Motor neuron (in vitro differentiated cells): ENCODE results near the gene SRP19. TPM values are rescaled to one million over a fixed set of nuclear protein-coding genes. Genes with fewer than 3 reads are reported as not detected.
"Not testable (repeated sequence)": the region's sequence is repeated elsewhere in the genome, so short reads cannot be mapped to it uniquely, and the experiment has no call there.

Source experiments
- ATAC-seq, 8 experiments: fragments of 200-7000 bp; cut with Tn5 transposase; replicated peaks in 6 of 8; 2 replicates each; pipeline ENCODE4 v1.8.0; 2021; ENCODE audit warnings: mild to moderate bottlenecking in 8 of 8, moderate library complexity in 8 of 8
- H3K27ac ChIP-seq, 2 donors: fragments of 250-450 bp; sonication (Bioruptor Pico); 2 replicates each; pipeline ENCODE4 v1.9.0; 2021; ENCODE audit warnings: antibody characterized with exemption in 2 of 2, mild to moderate bottlenecking in 2 of 2, moderate library complexity in 1 of 2
- H3K4me1 ChIP-seq, 2 donors: fragments of 250-450 bp; sonication (Bioruptor Pico); replicated peaks in 1 of 2; 2 replicates each; pipeline ENCODE4 v1.6.1; 2021; ENCODE audit warnings: antibody characterized with exemption in 2 of 2, mild to moderate bottlenecking in 2 of 2, moderate library complexity in 1 of 2
- H3K4me3 ChIP-seq, 5 donors: fragments of 250-450 bp; sonication (Bioruptor Pico); 2 replicates each; pipeline ENCODE4 v1.9.0; 2021; ENCODE audit warnings: antibody characterized with exemption in 5 of 5, mild to moderate bottlenecking in 5 of 5, moderate library complexity in 4 of 5
- WGBS, 10 experiments: fragments of 450-650 bp; shearing (Covaris generic); methylation state at CpG; one replicate each; pipeline ENCODE4 v1.0.0; 2022; 5-methylcytosine and 5-hydroxymethylcytosine counted together
- in situ Hi-C, 9 experiments: fragments of 400-800 bp; cut with MboI; loops; one replicate each; pipeline ENCODE4 v1.15.0; 2021; ENCODE audit warnings: low sequenced_read_pairs in 9 of 9, low pct_unique_long_range_greater_than_20kb in 2 of 9; ENCODE audit not compliant: unreplicated experiment in 9 of 9
- total RNA-seq, 8 experiments: library from RNA; unstranded; fragments of 300-600 nt; gene quantifications; 2 replicates each; pipeline versions ENCODE4 v1.2.3 to v1.2.4, GENCODE V29; 2022

The SRP19 gene
- total RNA-seq, 8 experiments from 2014 or later, result 61.5 to 116 (median 81.7) TPM

DNA sequence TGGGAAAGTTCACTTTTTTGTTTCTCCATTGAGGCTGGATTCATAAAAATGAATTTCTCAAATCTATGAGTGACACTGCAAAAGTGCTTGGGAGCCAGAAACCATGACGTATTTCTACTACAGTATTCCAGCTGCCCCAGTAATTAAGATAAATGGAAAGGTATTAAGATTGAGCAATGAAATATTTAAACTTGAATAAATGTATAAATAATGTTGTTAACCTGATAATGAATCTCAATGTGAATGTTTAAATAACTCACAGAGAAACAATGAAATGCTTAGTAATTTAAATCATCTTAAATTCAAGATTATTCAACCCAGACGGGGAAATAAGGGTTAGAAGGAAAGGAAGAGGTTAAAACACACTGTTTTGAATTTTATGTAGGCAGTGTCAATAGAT lies 11.2 kb upstream of the SRP19 start:
- in situ Hi-C loops, result no loop called here
- 55 to 100% (median 89%) methylated on average over 1 to 2 of the region's 2 CpGs; no CpG with 5 or more reads in 1 of the 10 experiments for WGBS, 10 experiments
- no peak for ATAC-seq
- no peak overlapping the region for H3K27ac ChIP-seq
- no peak overlapping the region for H3K4me3 ChIP-seq
- H3K4me1 ChIP-seq, result peaks cover 0 to 2% of the 10 kb centered on the region in 2 donors

DNA sequence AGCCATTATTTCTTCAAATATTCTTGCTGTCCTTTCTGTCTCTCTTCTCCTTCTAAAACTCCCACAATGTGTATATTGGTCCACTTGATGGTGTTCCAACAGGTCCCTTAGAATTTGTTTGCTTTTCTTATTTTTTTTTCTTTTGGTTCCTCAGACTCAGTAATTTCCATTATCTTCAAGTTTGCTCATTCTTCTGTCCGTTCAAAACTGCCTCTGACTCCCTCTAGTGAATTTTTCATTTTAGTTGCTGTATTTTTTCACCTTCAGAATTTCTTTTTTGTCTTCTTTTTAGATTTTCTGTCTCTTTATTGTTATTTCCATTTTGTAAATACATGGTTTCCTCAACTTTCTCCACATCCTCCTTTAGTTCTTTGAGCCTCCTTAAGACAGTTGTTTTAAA lies 6.4 kb upstream of the SRP19 start:
- in situ Hi-C loops, result no loop called here

DNA sequence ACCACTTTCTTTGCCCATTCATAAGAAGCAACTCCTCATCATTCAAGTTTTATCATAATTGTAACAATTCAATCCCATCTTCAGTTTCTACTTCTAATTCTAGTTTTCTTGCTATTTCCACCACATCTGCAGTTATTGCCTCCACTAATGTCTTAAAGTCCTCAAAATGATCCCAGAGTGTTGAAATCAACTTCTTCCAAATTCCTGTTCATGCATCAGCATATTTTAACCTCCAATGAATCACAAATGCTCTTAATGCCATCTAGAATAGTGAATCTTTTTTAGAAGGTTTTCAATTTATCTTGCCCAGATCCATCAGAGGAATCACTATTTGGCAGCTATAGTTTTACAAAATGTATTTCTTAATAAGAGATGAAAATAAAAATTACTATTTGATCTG lies 3.2 kb upstream of the SRP19 start:
- no peak for ATAC-seq
- in situ Hi-C loops, result no loop called here
- Histone ChIP-seq H3K4me1 (peaks cover 14 to 15% of the 10 kb centered on the region in 2 donors), H3K4me3 (no peak overlapping the region), H3K27ac (no peak overlapping the region)

More for the DNA sequence above, 6.4 kb upstream of the SRP19 start:
- H3K4me1 ChIP-seq, result no peaks in the 10 kb centered on the region
- H3K27ac ChIP-seq, result no peak overlapping the region
- ATAC-seq, result no peak
- 14 to 80% (median 66%) methylated on average over 1 of the region's 1 CpG for WGBS, 10 experiments
- no peak overlapping the region for H3K4me3 ChIP-seq

DNA sequence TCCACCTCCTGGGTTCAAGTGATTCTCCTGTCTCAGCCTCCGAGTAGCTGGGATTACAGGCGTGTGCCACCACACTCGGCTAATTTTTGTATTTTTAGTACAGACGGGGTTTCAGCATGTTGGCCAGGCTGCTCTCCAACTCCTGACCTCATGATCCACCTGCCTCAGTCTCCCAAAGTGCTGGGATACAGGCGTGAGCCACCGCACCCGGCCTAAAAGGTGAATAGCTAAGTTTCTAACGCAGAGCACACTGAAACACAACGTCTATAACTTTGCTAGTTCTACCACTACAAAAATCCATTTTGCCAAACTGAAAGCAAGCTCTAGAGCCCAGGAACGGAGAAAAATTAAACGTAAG lies 537 bp upstream of the SRP19 start:
- H3K4me1 ChIP-seq, result peaks cover 15 to 24% of the 10 kb centered on the region in 2 donors
- peak overlapping the region; percentile 86 to 99 (median 94) for H3K4me3 ChIP-seq
- peak overlapping the region; percentile 74 to 93 for H3K27ac ChIP-seq
- 40 to 96% (median 76%) methylated on average over 1 to 7 of the region's 11 CpGs; no CpG with 5 or more reads in 2 of the 10 experiments for WGBS, 10 experiments
- ATAC-seq, in situ Hi-C loops: not testable (repeated sequence)

DNA sequence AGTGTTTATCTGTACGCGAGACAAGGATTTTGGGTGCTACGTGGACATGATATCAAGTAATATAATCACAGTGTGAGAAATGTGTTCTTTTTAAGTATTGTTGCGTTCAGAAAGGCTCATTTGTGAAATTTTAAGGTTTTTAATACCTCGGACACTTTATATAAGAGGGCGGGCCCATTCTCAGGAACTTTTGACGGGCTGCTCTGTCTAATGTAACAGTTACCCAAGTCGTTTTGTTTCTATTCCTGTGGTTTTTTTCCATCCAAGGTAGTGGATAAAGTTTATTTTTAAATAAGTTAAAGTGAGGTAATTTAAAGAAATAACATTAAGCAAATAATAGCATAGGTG lies 525 bp downstream of the SRP19 start:
- in situ Hi-C loops, result no loop called here
- H3K27ac ChIP-seq, result peak overlapping the region; percentile 87 to 93
- 0 to 3% (median 0%) methylated on average over 1 to 8 of the region's 8 CpGs for WGBS, 10 experiments
- H3K4me3 ChIP-seq, result peak overlapping the region; percentile 86 to 99 (median 94)
- peak in 2 of 8 experiments; percentile 1 to 4 for ATAC-seq
- peaks cover 15 to 24% of the 10 kb centered on the region in 2 donors for H3K4me1 ChIP-seq

DNA sequence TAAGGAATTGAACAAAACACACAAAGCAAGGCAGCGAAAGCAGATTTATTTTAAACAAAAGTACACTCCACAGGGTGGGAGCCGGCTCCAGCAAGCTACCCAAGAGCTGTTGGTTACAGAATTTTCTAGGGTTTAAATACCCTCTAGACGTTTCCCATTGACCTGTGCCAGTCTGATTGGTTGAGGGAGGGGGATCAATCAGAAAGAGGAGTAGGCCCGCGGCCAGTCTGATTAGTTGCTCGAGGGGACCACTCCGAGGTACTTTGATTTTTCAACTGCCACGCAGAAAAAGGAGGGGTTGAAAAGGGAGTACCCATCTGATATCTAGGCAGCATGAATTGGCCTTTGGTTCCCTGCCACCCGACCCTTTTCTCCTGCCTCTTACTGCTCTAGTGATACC lies 998 bp downstream of the SRP19 start:
- peak in 1 of 8 experiments; percentile 4 for ATAC-seq
- in situ Hi-C loops, result no loop called here
- WGBS, 10 experiments, result 0 to 51% (median 24%) methylated on average over 1 to 6 of the region's 9 CpGs; no CpG with 5 or more reads in 1 of the 10 experiments
- H3K27ac ChIP-seq, result no peak overlapping the region
- peaks cover 15 to 24% of the 10 kb centered on the region in 2 donors for H3K4me1 ChIP-seq
- H3K4me3 ChIP-seq, result peak overlapping the region; percentile 86 to 99 (median 94)

GRCh38 chr5:112863549-112863948 lies 2.5 kb downstream of the SRP19 start:
- 68 to 100% (median 100%) methylated on average over 1 to 4 of the region's 4 CpGs; no CpG with 5 or more reads in 4 of the 10 experiments for WGBS, 10 experiments
- in situ Hi-C loops, result no loop called here
- Histone ChIP-seq H3K27ac (no peak overlapping the region), H3K4me3 (no peak overlapping the region), H3K4me1 (peaks cover 15 to 24% of the 10 kb centered on the region in 2 donors)
- no peak for ATAC-seq

- Histone ChIP-seq H3K4me3 (no peak overlapping the region), H3K27ac (no peak overlapping the region), H3K4me1 (peaks cover 14 to 24% of the 10 kb centered on the region in 2 donors)
- in situ Hi-C loops, result no loop called here
- ATAC-seq, result no peak
- 61 to 100% (median 93%) methylated on average over 1 to 3 of the region's 3 CpGs for WGBS, 10 experiments
Measured at GRCh38 chr5:112865128-112865527, 4.0 kb downstream of the SRP19 start.

- WGBS, 10 experiments, result 87 to 100% (median 100%) methylated on average over 1 to 2 of the region's 2 CpGs; no CpG with 5 or more reads in 1 of the 10 experiments
- no peak overlapping the region for H3K27ac ChIP-seq
- H3K4me1 ChIP-seq, result peaks cover 7 to 18% of the 10 kb centered on the region in 2 donors
- in situ Hi-C loops, result no loop called here
- ATAC-seq, result no peak
- H3K4me3 ChIP-seq, result no peak overlapping the region
Measured at GRCh38 chr5:112866739-112867138, 5.7 kb downstream of the SRP19 start.

- Histone ChIP-seq H3K4me3 (no peak overlapping the region), H3K27ac (no peak overlapping the region), H3K4me1 (peaks cover 3 to 14% of the 10 kb centered on the region in 2 donors)
- in situ Hi-C loops, result no loop called here
- ATAC-seq, result no peak
- WGBS, 10 experiments, result 86 to 100% (median 96%) methylated on average over 3 to 5 of the region's 5 CpGs
Measured at GRCh38 chr5:112867411-112867810, 6.3 kb downstream of the SRP19 start.

GRCh38 chr5:112869948-112870347 lies 8.9 kb downstream of the SRP19 start:
- H3K4me3 ChIP-seq, result no peak overlapping the region
- in situ Hi-C loops, result no loop called here
- 90 to 100% (median 95%) methylated on average over 2 to 3 of the region's 3 CpGs; no CpG with 5 or more reads in 5 of the 10 experiments for WGBS, 10 experiments
- H3K27ac ChIP-seq, result no peak overlapping the region
- ATAC-seq, result no peak
- no peaks in the 10 kb centered on the region for H3K4me1 ChIP-seq

- in situ Hi-C loops, result no loop called here
- H3K27ac ChIP-seq, result no peak overlapping the region
- no peak overlapping the region for H3K4me3 ChIP-seq
- no peaks in the 10 kb centered on the region for H3K4me1 ChIP-seq
- WGBS, 10 experiments, result 20 to 90% (median 67%) methylated on average over 1 to 3 of the region's 3 CpGs; no CpG with 5 or more reads in 1 of the 10 experiments
- no peak for ATAC-seq
Measured at GRCh38 chr5:112870966-112871365, 9.9 kb downstream of the SRP19 start.

DNA sequence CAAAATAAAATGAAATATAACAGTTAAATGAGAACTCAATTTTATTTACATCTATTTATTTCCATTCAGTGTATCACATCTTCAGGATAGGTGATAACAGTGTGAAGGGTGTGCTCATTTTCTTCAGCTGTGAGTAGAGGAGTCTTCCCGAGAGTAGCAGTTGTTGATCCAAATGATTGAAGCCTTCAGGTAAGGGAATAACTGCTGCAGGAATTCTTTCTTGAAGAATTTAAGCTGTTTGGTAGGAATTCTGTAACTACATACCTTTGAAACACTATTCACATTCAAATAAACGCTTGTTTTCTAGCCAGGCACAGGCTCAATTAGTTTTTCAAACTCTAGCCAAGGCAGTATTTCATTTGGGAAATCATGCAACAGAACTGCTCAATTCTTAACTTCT lies 15.3 kb downstream of the SRP19 start:
- Histone ChIP-seq H3K27ac (no peak overlapping the region), H3K4me3 (no peak overlapping the region), H3K4me1 (no peaks in the 10 kb centered on the region)
- in situ Hi-C loops, result no loop called here
- ATAC-seq, result no peak
- WGBS, 10 experiments, result 21 to 69% (median 59%) methylated on average over 1 to 2 of the region's 2 CpGs; no CpG with 5 or more reads in 2 of the 10 experiments

DNA sequence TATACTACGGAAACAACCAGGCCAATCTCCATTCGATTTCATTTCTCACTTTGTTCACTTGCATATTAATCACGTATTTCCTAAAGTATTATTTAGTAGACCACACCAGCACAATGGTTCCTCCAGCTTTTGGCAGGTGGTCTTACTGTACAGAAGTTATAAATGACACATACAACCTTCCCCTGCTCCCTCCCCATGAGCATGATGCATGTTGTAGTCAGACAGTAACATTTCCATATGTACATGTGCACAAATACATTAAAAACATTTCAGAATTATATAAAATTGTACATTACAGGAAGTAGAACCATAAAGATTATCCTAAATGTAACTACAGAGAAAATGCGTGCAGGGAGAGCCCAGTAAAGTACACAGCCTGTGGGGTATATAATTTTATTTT lies 17.0 kb downstream of the SRP19 start:
- no peak overlapping the region for H3K27ac ChIP-seq
- no peaks in the 10 kb centered on the region for H3K4me1 ChIP-seq
- H3K4me3 ChIP-seq, result no peak overlapping the region
- peak in 2 of 8 experiments; percentile 22 to 71 for ATAC-seq
- 17 to 94% (median 72%) methylated on average over 1 to 4 of the region's 4 CpGs for WGBS, 10 experiments
- in situ Hi-C loops, result no loop called here
